ENCODE data around the gene CD79B. TPM values are rescaled to one million over a fixed set of nuclear protein-coding genes. Genes with fewer than 3 reads are reported as not detected.

The CD79B gene
- total and polyA plus RNA-seq, 10 of the 15 experiments (the other 5 are each of a cell fraction or from before 2014, with no cell fraction given): 17.5 to 148 (median 79.1) TPM

DNA sequence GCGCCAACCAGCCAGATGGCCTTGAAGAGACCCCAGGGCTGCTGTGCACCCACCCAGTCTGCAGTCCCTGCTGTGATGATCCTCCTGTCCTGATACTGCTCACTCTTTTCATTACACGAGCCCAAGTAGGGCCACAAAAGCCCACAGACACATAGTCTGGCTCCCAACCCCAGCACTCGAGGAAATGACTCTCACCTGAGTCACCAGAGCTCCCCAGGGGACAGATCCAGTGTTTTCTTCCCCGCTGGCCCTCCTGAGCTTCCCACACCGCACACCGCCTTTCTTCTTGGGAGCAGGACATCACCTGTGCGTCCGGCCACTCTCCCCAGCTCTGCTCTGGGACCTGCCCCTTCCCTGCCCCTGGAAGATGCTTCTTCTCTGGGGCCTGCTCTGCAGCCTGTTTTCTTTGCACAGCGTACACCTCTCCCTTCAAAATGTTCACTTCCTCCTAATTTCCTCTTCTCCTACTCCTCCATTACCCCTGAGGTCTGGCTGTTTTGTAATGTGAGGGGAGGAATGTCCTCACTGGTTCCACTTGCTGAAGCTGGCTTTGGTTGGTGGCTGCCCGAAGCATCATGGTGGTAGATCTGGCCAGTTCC is 42.6 kb upstream of the CD79B start (continued):
- TF ChIP-seq, protein P1, sequence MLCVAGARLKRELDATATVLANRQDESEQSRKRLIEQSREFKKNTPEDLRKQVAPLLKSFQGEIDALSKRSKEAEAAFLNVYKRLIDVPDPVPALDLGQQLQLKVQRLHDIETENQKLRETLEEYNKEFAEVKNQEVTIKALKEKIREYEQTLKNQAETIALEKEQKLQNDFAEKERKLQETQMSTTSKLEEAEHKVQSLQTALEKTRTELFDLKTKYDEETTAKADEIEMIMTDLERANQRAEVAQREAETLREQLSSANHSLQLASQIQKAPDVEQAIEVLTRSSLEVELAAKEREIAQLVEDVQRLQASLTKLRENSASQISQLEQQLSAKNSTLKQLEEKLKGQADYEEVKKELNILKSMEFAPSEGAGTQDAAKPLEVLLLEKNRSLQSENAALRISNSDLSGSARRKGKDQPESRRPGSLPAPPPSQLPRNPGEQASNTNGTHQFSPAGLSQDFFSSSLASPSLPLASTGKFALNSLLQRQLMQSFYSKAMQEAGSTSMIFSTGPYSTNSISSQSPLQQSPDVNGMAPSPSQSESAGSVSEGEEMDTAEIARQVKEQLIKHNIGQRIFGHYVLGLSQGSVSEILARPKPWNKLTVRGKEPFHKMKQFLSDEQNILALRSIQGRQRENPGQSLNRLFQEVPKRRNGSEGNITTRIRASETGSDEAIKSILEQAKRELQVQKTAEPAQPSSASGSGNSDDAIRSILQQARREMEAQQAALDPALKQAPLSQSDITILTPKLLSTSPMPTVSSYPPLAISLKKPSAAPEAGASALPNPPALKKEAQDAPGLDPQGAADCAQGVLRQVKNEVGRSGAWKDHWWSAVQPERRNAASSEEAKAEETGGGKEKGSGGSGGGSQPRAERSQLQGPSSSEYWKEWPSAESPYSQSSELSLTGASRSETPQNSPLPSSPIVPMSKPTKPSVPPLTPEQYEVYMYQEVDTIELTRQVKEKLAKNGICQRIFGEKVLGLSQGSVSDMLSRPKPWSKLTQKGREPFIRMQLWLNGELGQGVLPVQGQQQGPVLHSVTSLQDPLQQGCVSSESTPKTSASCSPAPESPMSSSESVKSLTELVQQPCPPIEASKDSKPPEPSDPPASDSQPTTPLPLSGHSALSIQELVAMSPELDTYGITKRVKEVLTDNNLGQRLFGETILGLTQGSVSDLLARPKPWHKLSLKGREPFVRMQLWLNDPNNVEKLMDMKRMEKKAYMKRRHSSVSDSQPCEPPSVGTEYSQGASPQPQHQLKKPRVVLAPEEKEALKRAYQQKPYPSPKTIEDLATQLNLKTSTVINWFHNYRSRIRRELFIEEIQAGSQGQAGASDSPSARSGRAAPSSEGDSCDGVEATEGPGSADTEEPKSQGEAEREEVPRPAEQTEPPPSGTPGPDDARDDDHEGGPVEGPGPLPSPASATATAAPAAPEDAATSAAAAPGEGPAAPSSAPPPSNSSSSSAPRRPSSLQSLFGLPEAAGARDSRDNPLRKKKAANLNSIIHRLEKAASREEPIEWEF (IDR thresholded peaks at IDR 0.05; ENCODE audit: insufficient replicate concordance, low read depth, low read length): no peak
- TF ChIP-seq ZNF687 (IDR thresholded peaks at IDR 0.05) (no peak), ESRRA (IDR thresholded peaks at IDR 0.05; ENCODE audit: low read length) (no peak), ASH2L (IDR thresholded peaks at IDR 0.05; ENCODE audit: borderline replicate concordance, low read depth) (no peak), POU2F2 (IDR thresholded peaks at IDR 0.05; ENCODE audit: borderline replicate concordance, low read depth, low read length) (no peak), WRNIP1 (IDR thresholded peaks at IDR 0.05; ENCODE audit: borderline replicate concordance, low read depth, low read length) (no peak), SMAD5 (IDR thresholded peaks at IDR 0.05; ENCODE audit: low read depth) (no peak), NBN (IDR thresholded peaks at IDR 0.05) (no peak), SUPT20H (IDR thresholded peaks at IDR 0.05; ENCODE audit: borderline replicate concordance, control insufficient read depth, low read depth, low read length) (no peak)

Data from GM12878 (cell line).